DMS53 (cell line): ENCODE data around the gene GABRR1.
"Not testable (repeated sequence)": the region's sequence is repeated elsewhere in the genome, so short reads cannot be mapped to it uniquely, and the experiment has no call there.

Source experiments
- DNase-seq: peaks from one replicate; lab custom pipeline; 2025; lab: John Stamatoyannopoulos, UW

GABRR1 gene

DNA sequence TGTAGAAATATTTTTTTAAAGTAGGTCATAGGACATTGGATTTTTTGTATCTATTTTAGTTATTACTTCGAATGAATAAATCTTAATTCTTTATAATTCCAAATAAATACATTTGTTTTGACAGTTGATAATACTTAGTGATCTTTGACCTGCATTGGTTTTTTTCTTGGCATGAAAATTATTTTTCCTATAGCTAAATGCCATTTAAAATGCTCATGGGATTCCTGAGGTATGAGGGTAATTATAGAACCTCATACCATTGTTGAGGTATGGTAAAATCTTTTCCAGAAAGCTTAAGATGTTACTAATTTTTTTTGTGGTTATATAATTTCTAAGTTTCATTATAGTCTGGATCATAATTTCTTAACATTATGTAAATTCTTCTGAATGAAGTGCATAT is 63.0 kb downstream of the GABRR1 start:
- DNase-seq = no peak

- no peak for DNase-seq
These were observed 69.0 kb downstream of the GABRR1 start for GRCh38 chr6:89148016-89148750.

DNA sequence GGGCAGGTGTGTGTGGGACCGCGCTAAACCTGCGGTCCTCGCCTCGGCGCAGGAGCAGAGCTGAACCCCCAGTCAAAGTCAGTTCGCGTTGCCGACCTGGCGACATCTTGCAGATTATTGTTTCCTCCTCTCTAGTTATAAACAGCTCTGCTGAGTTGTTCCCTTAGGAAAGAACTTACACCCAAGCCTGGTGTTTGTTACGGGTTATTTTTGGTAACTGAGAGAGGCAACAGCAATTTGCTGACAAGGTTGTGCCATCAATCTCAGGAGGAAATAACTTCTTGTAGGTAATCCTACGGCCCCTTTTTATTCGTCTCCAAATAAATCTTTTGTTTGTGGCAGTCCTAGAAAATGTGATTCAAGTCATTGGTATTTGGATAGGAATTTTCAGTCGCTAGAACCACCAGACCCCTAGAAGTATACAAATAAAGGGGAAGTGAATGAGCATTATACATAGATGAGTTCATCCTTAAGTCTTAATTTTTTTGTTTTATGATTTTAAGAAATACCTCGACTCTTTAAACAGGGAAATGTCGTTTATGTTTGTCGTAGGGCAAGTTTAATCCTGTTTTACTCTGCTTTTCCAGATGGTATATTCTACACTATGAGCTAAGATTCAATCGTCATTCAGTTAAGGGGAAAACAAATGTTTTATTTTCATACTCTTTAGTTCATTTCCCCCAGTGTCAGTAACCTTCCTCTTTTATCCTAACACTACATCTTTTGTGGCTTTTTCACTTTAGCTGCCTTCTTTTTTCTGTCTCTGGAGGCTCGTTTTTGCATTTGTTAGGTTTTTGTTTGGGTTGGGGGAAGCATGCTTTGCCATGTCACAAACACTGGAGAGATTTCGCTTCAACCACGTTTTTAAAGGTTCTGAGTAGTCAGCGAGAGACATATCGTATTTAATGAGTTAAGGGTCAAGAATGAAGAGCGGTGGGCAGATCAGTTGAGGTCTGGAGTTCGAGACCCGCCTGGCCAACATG is 70.1 kb downstream of the GABRR1 start:
- peak; percentile 68 for DNase-seq

- peak; percentile 86 for DNase-seq
These were observed 71.0 kb downstream of the GABRR1 start, which contains the start of gene PM20D2 for GRCh38 chr6:89145956-89146717. PM20D2 (plus strand) TSS chr6:89146055; CDS start chr6:89146145, 90 bp downstream.

DNA sequence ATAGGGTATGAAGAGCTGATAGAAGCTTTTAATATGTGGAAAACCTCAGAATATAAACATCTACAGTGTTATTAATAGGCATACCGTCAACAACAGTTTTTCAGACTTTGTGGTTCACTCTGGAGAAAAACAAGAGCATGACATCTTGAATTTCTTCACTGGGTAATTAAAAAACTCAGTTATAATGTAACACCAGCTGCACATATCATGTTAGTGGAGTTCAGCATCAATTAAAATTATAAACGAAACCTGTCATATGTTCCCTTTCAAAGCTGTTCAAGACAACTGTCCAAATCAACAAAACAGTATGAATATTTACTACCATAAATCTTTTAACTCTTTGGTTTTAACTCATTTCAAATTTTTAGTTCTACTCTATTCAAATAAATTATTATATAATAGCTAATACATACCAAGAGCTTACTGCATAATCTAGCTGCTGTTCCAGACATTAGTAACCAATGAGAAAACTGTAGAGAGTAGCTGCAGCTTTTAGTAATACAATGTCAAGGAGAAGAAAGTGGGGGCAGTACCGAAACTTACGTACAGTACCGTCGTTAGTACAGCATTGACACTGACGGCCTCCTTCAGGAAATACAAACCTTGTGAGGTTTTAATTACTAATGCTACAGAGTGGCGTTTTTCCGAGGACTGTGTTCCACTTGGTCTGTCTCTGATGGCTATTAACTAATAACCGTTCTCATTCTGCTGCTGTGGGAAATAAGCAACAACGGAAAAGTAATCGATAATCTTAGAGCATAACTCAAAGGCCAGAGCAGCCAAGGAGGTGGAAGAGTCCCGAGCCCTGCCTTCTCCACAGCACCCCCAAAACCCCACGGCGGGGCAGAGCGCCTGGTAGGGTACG is 71.8 kb downstream of the GABRR1 start:
- DNase-seq = peak; percentile 50

- peak; percentile 60 for DNase-seq
These were observed 72.7 kb downstream of the GABRR1 start for GRCh38 chr6:89144354-89144906.

DNA sequence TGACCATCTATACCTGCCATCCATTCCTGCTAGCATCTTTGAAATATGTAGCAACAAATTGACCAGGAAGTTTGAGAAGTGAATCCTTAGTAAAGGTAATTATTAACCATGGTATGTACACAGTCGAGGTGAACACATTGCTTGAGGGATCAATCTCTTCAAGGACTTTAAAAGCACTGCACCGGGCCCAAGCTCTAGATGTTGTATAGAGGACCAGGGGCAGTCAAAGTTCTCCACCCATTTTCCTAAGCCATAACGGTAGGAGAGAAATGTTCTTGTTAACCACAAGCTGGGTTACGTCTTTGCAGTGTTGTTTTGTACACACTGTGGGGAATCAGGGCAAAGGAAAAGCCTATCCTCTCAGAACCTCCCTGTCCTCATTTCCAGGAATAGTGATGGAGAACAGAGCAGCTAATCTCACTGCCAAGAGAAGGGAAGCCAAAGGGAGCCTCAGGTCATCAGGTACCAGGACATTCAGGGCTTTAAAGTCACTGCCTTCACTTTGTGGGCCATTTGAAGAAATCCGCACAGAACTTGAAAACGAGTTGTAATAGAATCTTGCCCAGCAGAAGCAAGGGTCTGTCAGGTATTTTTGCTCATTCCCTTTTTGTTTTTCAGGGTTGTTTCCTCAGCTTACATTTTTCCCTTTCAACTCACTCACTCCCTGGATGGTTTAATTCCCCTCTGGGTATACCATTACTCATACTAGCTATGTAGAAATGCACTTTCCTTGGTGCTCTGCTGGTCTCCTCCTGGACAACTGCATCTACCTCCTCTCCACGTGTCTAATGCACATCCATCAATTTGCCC is 76.6 kb downstream of the GABRR1 start:
- DNase-seq = peak; percentile 78

DNA sequence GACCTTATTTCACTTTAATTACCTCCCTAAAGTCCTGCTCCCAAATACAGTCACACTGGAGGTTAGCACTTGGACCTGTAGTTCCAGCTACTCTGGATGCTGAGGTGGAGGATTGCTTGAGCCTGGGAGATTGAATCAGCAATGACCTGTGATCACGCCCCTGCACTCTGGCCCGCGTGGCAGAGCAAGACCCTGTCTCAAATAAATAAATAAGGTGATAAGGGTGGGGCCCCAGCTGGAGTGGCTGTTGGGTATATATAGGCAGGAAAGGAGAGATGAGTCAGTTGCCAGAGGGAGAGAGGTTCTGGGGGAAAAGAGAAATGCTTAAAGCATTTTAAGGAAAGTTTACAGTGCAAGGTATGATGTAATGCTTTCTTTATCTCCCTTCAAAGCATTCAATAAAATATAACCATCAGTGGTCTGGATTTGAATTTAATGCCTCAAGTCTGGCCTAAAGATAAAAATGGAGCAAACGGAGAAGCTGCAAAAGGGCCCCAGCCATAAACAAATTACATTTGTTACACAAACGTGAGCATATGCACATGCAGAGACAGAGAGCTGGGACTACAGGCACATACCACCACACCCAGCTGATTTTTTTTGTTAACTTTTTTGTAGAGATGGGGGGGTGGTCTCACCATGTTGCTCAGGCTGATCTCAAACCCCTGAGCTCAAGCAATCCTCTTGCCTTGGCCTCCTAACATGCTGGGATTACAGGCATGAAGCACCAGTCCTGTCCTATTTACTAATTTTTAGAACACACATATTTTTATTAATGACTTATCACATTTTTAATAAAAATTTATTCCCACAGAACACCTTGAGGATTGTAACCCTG is 77.4 kb downstream of the GABRR1 start:
- peak; percentile 24 for DNase-seq

DNA sequence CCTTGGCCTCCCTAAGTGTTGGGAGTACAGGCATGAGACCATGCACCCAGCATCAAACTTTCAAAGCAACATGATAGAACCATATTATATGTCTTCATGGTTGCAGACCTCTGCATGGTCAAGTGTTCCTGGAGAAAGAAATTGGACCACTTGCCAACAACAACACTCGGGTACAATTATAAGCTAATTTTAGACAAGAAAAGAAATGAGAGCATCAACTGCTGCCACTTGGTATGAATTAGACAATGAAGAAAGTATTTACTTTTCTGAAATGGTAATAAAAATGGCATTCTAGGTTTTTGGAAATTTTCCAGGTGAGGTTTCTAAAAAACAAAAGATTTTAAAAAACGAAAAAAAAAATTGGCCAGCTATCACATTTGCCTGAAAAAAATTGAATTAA is 79.0 kb downstream of the GABRR1 start:
- no peak for DNase-seq

GRCh38 chr6:89134723-89135122 is 82.4 kb downstream of the GABRR1 start:
- DNase-seq = no peak

DNA sequence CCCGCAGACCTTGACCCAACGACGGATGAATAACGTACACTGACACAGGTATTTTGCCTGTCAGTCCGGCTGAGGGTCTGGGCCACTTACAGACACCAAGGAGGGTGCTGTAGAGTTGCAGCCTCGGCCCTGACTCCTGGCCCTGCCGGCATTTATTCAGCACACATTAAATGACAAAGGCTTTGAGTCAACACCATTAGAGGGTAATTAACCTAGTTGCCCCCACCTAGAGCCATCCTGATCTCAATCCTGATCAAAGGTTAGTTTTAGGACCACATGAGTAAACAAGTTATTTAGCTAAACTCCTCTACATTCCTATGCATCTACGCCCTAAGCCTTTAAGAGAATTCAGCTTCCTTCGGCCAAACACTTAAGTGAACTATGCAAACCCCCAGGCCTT is 83.2 kb downstream of the GABRR1 start:
- DNase-seq = no peak

- DNase-seq = peak; percentile 73
These were observed 85.1 kb downstream of the GABRR1 start for GRCh38 chr6:89132057-89132456.

GRCh38 chr6:89131599-89131998 is 85.6 kb downstream of the GABRR1 start:
- DNase-seq = no peak

DNA sequence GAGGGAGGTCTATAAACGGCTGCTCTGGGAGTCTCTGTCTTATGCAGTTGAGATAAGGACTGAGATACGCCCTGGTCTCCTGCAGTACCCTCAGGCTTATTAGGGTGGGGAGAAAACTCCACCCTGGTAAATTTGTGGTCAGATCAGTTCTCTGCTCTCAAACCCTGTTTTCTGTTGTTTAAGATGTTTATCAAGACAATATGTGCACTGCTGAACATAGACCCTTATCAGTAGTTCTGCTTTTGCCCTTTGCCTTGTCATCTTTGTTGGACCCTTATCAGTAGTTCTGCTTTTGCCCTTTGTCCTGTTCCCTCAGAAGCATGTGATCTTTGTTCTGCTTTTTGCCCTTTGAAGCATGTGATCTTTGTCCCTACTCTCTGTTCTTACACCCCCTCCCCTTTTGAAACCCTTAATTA is 88.9 kb downstream of the GABRR1 start:
- DNase-seq = not testable (repeated sequence)
